GM18508 (cell line): ENCODE data around the gene AMER2.
"Not testable (repeated sequence)": the region's sequence is repeated elsewhere in the genome, so short reads cannot be mapped to it uniquely, and the experiment has no call there.

Experiments
- ATAC-seq: cut with Tn5 transposase; IDR thresholded peaks from one replicate; pipeline ENCODE4 v1.9.1; 2021; ENCODE audit warnings: moderate number of reproducible peaks; ENCODE audit not compliant: insufficient read depth, unreplicated experiment

Gene AMER2

DNA sequence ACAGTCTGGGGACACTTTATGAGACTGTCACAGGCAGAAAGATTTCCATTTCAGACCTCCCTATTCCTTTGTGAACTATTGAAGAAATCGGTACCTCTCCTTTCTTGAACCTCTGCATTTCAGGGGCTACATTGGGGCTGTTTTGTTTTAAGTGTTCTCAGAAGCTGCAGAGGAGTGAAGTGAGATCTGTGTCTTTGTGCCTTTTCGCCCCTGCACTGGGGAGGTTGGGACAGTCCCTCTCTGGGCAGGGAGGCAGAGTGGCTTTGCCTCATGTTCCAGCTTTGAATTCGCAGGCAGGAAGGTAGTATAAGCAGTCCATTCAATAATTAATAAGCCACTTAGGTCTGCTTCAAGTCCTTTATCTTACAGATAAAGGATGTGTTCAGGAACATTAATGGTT is 9.5 kb upstream of the AMER2 start:
- no peak for ATAC-seq

DNA sequence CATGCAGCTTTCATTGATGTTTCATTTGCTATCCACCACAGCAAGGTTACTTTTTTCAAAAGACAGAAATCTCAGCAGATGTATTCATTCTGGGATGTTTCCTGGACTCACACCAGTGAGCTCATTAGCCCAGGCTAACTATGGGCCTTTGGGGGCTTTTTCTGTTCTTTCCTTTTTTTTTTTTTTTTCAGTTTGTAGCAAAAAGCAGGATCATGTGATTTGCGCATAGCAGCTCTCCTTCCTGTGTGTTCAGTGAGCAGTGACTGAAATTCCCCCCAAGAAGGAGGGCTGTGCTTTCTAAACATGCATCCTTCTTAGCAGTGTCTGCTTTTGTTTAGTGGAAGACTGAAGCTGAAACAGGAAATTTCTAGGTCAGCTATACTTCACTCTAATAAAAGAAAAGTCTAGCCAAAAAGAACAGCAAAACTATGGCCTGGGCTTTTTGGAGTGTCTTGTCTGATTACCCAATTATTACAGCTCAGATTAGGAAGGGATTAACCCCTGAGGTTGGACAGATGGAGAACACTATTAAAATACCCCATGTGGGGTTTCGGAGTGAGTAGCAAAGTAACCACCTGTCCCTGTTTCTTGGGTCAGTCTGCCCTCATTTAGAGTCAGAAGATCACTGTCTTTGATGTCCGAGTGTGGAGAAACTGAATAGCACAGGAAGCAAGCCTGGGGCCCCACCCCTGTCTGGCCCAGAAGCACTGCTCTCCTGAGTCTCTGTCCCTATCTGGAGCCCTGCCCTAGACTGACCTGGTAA is 8.9 kb upstream of the AMER2 start:
- peak; percentile 83 for ATAC-seq

DNA sequence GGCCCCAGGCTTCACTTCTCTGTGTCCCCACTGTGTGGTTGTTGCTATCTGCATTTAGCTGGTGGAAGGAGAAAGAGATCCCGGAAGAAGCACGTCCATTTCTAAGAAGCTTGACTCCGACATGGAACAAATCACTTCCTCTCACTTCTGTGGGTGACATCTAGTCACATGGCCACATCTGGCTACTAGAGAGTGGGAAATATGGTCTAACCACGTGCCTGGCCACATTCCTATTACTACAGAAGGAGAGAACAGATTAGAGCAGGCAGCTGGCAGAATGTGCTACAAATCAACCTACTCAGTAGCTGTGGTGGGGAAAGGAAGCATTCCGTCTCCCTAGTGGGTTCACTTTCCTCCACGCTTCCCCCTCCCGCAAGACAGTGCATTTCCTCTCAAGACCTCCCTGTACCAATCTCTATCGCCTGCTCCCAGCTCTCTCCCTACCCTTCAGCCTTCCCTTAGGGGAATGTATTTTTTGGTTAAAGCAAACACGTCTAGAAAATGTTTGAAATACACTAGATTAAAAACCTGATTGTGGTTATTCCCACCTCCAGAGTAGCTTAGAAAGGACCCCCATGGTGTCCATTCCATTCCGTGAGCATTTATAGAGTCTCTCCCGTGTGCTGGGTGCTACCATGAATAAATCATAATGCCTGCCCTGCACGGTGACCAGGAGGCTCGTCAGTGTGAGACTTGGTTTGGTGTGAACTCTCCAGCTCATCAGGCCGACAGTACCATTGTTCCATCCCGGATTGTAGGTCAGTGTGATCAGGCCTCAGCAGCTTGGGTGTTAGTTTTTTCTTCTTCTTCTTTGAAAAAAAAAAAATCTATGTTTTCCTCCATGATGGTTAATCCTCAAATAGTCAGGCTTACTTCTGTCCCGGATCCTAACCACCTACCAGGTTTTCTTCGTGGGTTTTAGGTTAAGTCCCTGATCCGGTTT is 8.0 kb upstream of the AMER2 start:
- ATAC-seq, result no peak

DNA sequence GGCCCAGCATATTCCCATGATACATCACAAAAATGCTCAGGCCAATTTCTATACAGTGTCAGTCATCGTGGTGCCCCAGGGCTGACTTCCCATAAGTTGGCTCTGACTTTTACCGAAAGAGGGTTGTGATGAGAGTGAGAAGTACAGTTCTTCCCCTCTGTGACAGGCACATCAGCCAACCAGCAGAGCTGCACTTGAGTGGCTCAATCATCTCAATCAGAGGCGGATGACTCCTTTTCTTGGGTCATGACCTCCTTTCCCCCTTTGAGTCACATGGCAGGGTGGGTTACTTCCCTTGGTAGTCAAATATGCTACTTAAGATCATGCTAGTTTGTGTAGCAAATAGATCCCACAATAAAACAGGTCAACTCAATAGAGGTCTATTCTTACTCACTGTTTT is 6.9 kb upstream of the AMER2 start:
- no peak for ATAC-seq

DNA sequence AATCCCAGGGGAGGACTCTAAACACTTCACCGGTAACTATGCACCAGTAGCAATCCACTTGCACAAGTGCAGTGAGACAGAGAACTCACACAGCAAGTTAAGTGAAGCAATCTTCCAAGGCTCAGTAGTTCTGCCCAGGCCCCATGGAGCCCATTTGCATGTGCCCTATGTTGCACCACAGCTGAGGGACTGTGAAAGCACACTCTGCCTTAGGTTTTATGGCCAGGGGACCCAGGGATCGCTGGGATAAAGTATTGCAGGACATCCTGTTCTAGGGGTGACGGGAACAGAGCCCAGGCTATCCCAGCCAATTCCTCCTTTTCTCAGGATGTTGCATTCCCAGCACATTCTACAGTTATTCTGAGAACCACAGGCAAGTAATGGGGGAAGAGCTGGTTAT is 6.0 kb upstream of the AMER2 start:
- no peak for ATAC-seq

DNA sequence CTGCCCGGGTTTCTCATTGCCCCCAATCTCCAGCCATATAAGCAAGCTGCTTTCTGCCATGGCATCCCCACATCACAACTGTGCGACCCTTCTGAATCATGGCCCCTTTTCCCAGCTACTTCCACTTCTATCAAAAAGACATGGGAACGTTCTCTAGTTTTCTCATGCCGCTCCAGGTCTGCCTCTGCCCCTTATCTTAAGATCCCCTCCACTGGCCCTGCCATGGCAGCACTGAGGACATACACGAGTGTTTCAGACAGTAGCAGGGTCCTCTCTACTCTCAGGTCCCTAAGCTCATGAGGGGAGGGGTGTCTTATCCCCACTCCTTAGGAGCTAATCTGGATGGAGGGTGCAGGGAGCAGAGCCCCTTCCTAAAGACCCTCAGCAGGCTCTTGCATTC is 5.5 kb upstream of the AMER2 start:
- no peak for ATAC-seq

DNA sequence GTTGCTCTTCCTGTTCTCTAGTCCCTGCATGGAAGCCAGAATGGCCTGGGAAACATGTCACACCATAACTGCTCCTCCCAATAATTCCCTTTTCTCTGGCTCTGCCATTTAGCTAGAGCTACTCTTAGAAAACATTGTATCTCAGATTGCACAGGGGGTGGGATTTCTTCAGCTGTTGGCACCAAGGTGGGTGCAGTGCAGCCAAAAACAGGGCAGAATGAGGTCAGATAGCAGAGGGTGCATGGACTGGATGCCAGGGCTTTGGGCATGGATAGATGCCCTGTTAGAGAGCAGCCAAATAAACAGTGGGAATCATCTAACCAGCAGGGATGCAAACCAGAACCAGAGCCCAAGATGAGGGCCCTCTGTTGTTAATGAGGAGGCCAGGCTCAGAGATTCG is 4.9 kb upstream of the AMER2 start:
- no peak for ATAC-seq

DNA sequence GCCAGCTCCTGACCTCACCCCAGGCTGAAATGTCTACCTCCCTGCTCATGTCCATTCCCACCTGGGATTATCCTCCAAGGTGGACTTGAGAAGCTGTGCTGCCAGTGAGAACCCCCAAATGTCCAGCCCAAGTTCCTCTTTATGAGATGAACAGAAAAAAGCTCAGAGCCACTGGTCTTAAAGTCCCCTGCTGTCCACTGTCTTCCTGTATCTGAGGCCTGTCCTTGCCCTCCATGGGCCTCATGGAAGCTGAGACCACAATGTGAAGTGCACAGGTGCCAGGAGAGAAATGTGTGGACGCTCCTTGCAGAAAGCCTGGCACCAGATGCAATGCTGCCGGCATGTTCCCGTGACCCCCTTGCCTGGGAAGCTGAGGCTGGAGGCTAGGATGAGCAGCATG is 3.3 kb upstream of the AMER2 start:
- no peak for ATAC-seq

DNA sequence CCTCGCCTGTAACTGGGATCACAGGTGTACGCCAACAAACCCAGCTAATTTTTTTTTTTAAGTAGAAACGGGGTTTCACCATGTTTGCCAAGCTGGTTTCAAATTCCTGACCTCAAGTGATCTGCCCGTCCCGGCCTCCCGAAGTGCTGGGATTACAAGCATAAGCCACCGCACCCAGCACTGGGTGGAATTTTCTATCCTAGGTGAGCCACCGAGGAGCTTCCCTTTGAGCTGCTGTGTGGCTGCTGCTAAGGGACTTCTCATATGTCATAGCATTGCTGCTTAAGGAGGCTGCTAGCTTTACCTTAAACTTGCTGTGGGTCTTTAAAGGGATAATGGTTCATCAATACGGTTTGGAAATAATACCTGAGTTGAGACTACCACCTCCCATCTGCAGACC is 2.9 kb upstream of the AMER2 start:
- ATAC-seq, result no peak

DNA sequence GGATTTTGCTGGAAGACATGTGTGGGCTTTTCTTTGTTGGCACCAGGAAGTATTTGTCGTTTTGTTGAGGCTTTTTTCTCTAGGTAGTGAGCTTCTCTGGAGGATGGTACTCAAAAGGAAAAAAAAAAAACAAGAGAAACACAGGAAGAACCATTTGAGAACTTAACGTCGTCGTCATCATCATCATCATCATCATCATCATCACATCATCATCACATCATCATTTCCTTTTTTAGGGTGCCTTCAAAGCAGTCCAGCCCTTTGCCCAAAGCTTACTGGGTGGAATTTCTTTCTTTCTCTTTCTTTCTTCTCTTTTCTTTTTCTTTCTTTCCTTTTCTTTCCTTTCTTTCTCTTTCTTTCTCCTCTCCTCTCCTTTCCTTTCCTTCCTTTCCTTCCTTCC is 2.2 kb upstream of the AMER2 start:
- ATAC-seq, result no peak

DNA sequence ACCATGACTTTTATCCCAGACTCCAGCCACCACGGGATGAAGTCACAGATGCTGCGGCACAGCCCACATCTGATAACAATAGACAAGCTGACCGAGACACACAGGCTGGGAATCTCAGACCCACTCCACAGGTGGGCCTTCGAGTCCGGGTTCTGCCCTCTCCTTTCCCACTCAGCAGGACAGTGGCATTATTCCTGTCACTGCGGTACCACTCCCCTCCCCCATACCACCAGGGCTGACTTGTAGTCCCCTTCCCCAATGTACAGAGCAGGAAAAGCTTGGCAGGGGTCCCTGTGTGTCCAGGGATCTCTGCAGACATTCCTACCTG is 179 bp upstream of the AMER2 start:
- ATAC-seq, result no peak

DNA sequence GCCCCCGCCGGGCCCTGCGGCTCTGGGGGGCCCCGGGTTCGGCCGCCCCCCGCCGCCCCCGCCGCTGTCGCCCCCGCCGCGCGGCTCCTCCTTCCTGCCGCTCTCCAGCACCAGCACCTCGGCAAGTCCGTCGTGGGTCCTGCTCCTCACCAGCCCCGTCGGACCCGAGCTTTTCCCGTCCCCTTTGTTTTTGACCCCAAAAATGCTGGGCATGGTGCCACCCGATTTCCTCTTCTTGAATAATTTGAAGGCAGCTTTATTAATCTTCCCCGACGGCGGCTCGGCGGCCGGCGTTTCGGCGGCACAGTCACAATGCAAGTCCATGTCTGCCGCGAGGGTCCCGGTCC is 945 bp downstream of the AMER2 start:
- ATAC-seq, result no peak

DNA sequence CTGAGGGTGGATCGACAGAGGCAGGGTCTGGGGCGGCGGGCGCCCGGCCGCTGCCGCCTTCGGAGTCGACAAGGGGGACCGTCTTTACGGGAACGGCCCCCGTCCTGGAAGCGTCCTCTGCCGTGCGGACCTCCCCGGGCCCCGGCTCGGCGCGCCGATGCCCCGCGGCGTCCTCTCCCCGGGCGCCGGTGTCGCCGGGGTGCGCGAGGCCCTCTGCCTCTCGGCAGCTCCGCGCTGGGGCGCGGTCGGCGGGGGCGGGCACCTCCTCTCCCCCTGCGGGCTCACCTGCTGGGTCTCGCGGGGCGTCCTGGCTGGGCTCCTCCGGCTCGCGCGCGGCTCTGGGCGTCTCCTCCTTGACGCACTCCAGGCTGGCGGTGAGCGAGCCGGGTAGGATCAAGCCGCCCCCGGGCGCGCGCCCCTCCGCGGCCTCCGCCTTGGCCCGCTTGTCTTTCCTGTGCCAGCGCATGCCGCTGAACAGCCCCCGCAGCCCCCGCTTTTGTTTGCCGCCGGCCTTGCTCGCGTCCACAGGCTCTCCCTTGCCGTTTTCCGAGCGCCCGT is 1.5 kb downstream of the AMER2 start:
- ATAC-seq, result no peak

DNA sequence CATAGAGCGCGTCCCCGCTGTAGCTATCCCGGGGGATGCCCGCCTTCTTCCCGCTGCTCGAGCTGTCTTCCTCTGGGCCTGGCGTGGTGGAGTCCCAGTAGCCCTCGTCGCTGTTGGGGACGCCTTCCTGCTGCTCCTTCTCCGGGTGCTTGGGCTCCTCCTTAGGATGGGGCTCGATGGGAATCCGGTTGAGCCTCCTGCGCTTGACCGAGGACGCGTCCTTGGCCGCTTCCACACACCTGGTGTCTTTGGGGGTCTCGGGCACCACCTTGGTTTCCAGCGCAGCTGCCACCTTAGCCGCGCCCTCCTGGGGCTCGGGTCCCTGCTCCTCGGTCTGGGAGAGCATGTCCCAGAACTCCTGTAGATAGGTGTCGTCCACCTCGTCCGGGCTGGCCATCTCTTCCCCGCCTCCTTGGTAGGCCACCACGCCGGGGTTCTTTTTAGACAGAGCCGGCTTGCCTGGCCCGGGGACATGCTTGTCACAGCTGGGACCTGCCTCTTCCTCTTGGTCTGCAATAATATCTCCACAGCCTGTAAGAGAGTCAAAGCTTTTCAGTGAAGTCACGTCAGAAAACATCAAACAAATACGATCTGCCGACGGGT is 2.0 kb downstream of the AMER2 start:
- no peak for ATAC-seq

DNA sequence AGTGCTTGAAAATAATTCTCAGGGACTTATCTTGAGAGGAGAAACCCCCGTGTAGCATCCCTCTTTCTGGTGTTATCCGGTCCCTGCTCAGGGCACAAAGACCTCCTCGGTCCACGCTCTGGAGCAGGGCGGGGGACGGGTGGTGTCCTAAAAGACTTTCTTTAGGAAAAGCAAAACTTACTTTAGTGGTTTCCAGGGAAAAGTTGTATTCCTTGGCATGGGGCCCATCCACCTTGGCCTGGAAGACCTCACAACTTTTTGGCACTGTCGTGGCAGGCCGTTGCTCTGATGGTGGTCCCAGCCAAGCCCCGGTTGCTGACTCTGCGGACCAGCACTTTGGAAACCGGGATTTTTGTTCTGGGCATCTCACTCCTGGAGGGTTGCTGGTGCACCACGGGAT is 2.7 kb downstream of the AMER2 start:
- no peak for ATAC-seq

DNA sequence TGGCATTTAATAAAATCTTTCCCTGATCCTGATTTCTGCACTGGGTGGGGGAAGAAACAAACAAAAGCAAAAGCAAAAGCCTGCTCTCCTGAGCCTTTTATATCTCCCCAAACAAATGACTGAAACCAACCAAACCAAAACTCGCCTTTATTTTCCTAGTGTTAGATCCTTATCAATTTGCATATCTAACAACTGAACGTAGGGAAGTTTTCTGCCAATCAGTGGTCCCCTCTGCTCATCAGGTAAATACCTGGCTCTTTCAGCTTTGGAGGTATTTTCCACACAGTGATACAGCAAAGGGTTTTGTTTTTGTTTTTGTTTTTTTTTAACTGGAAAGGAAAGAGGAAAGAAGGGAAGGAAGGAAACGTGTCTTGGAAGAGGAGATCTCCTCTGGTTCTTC is 3.3 kb downstream of the AMER2 start:
- no peak for ATAC-seq

DNA sequence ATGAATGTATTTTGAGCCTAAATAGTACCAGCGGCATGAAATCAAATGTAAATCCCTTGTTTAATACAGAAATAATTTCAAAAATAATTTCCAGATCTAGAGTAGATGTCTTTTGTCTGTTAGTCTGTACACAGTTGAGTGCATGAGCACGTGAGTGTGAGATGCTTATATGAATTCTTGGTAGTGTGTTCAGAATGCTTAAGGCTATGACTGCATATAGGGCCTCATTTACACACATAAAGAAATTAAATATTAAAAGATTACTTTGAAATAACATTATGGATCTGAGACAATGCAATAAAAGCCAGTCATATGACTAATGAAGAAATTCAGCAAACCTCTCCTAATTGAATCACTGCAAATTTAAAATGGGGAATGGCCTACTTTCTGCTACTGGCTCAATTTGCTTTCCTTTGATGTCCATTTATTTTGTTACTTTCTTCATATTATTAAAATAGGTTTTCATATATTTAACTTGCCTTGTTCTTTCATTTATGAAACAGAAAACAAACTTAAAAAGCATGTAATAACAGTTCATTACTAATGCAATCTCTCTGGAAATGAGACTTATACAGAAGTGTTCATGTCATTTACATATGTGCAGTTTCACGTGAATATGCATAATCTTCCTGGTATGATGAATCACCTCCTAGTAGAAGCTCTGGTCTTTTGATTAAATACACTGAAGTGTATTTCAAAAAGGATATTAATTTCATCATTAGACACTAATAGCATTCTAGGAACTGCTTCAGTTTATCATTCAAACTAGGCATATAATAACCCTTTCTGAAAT is 4.5 kb downstream of the AMER2 start:
- ATAC-seq, result no peak

DNA sequence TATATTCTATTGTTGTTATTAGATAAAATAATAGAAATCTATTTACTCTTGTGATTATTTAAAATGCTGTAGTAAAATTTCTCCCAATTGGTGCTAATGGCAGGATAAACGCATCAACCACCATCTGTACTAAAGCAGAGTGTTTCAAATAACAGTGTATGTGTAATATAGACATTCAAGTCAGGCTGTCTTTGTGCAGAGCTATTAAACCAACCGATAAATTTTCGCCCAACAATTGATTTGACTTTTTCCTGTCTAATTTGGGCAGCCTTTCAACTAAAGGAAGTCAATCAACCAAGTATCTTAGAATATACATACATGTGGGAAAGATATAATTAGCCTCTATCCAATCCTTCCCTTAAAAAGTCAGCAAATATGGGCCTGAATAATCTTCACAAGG is 5.8 kb downstream of the AMER2 start:
- ATAC-seq, result no peak

DNA sequence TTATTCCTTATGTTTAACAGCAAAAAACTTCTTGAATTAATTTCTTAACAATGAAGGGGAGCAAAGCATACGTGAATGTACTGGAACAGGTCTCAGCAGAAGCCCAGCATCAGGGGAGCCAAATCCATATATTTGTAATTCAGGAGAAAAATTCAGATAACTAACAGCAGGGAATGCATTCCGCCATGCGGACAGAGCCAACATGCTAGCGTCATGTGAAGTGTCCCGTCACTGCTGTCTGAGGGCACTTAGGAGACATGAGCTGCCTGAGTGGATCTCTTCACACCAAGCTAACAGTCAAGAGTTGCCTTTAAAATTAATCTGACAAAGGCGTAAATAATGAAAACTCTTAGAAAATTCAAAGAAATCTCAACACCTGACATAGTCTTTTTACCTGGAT is 6.4 kb downstream of the AMER2 start:
- no peak for ATAC-seq

DNA sequence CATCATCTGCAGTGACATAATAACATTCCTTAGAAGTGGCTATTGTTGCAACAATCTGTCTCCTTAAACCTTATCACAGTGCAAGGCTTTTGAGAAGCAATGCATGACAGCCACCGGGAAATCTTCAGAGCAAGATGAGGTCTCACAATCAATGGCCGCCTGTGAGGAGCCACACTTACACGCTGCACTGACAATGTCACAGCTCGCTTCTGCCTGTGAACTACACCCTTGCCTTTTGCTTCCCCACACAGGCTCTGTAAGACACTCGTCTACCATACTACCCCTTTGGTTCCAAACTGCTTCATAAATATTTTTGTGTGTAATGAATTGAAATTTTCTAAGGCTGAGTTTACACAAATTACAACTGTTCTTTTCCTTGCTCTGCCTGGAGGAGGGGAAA is 6.9 kb downstream of the AMER2 start:
- ATAC-seq, result not testable (repeated sequence)
